CD14-positive monocyte (primary cell): ENCODE data around the gene VPS35L. TPM values are rescaled to one million over a fixed set of nuclear protein-coding genes. Genes with fewer than 3 reads are reported as not detected.

Source experiments
- DNase-seq, 3 donors: peaks; one replicate each; pipeline ENCODE4 v3.0.0-alpha.2; 2011 to 2022
- H2AFZ ChIP-seq: 2 replicates; pipeline ENCODE4 v1.6.0; 2012; ENCODE audit warnings: mild to moderate bottlenecking, low read depth, low read length, inconsistent platforms; ENCODE audit not compliant: insufficient read depth, poor library complexity, severe bottlenecking
- H3K27ac ChIP-seq, 2 donors: 1 replicate in 1 of 2; 2 replicates in 1 of 2; pipeline ENCODE4 v1.5.1; 2012 to 2013; ENCODE audit warnings: low read length in 2 of 2, control low read depth in 1 of 2, inconsistent platforms in 1 of 2, low read depth in 1 of 2, mild to moderate bottlenecking in 1 of 2
- H3K27me3 ChIP-seq, 2 donors: one replicate each; pipeline versions ENCODE4 v1.6.0 to v1.6.1; 2011 to 2013; ENCODE audit warnings: low read length in 2 of 2; ENCODE audit not compliant: control insufficient read depth in 2 of 2, insufficient read depth in 2 of 2
- H3K36me3 ChIP-seq, 2 donors: replicated peaks in 1 of 2; 1 replicate in 1 of 2; 2 replicates in 1 of 2; pipeline versions ENCODE4 v1.5.1 to v1.6.1; 2012 to 2013; ENCODE audit warnings: low read length in 2 of 2, control low read depth in 1 of 2, inconsistent platforms in 1 of 2, mild to moderate bottlenecking in 1 of 2; ENCODE audit not compliant: insufficient read depth in 2 of 2, control insufficient read depth in 1 of 2
- H3K4me1 ChIP-seq, 2 donors: 1 replicate in 1 of 2; 2 replicates in 1 of 2; pipeline versions ENCODE4 v1.5.1 to v1.6.1; 2012 to 2013; ENCODE audit warnings: low read length in 2 of 2, control low read depth in 1 of 2, inconsistent platforms in 1 of 2, mild to moderate bottlenecking in 1 of 2, moderate library complexity in 1 of 2; ENCODE audit not compliant: insufficient read depth in 2 of 2, control insufficient read depth in 1 of 2
- H3K4me2 ChIP-seq: replicated peaks from 2 replicates; pipeline ENCODE3; 2012; ENCODE audit warnings: low read length, moderate library complexity, mild to moderate bottlenecking; ENCODE audit not compliant: poor library complexity, severe bottlenecking; ENCODE audit errors: extremely low read depth
- H3K4me3 ChIP-seq, 3 experiments: fragments of 200-600 bp in 1 of 3; sonication (generic) in 1 of 3; replicated peaks in 1 of 3; 1 replicate in 2 of 3; 2 replicates in 1 of 3; pipeline ENCODE4 v1.5.1; 2011 to 2013; ENCODE audit warnings: low read length in 3 of 3, mild to moderate bottlenecking in 3 of 3, control low read depth in 2 of 3, low read depth in 2 of 3, inconsistent platforms in 1 of 3, moderate library complexity in 1 of 3
- H3K79me2 ChIP-seq: 2 replicates; pipeline ENCODE4 v1.6.0; 2012; ENCODE audit warnings: mild to moderate bottlenecking, control low read depth, inconsistent platforms, low read length, moderate library complexity; ENCODE audit not compliant: insufficient read depth
- H3K9ac ChIP-seq: 2 replicates; pipeline ENCODE4 v1.6.0; 2017; ENCODE audit warnings: low read length, mild to moderate bottlenecking; ENCODE audit not compliant: insufficient read depth, poor library complexity, severe bottlenecking
- H3K9me3 ChIP-seq, 2 donors: replicated peaks in 1 of 2; 1 replicate in 1 of 2; 2 replicates in 1 of 2; pipeline versions ENCODE4 v1.5.1 to v1.6.1; 2012 to 2013; ENCODE audit warnings: low read length in 2 of 2, control low read depth in 1 of 2; ENCODE audit not compliant: control insufficient read depth in 1 of 2, insufficient read depth in 1 of 2
- H4K20me1 ChIP-seq: 2 replicates; pipeline ENCODE4 v1.6.0; 2012; ENCODE audit warnings: mild to moderate bottlenecking, low read length, control low read depth, moderate library complexity; ENCODE audit not compliant: insufficient read depth
- H3K27ac Mint-ChIP-seq, 7 donors: one replicate each; pipeline ENCODE4 v1.8.0; 2020; ENCODE audit warnings: mild to moderate bottlenecking in 7 of 7, mixed read lengths in 7 of 7, moderate library complexity in 6 of 7, inconsistent platforms in 2 of 7
- H3K27me3 Mint-ChIP-seq, 3 donors: one replicate each; pipeline ENCODE4 v1.8.0; 2021 to 2022; ENCODE audit warnings: low read depth in 3 of 3, mild to moderate bottlenecking in 3 of 3, mixed read lengths in 3 of 3, moderate library complexity in 3 of 3, inconsistent platforms in 1 of 3
- H3K36me3 Mint-ChIP-seq, 2 donors: one replicate each; pipeline ENCODE4 v1.8.0; 2020; ENCODE audit warnings: mixed read lengths in 2 of 2, inconsistent platforms in 1 of 2, mild to moderate bottlenecking in 1 of 2
- H3K4me1 Mint-ChIP-seq: one replicate; pipeline ENCODE4 v1.8.0; 2020; ENCODE audit warnings: mild to moderate bottlenecking, mixed read lengths
- H3K4me3 Mint-ChIP-seq, 2 donors: one replicate each; pipeline ENCODE4 v1.8.0; 2020; ENCODE audit warnings: mild to moderate bottlenecking in 2 of 2, mixed read lengths in 2 of 2, moderate library complexity in 1 of 2
- H3K9me3 Mint-ChIP-seq, 7 donors: one replicate each; pipeline ENCODE4 v1.8.0; 2020 to 2022; ENCODE audit warnings: mixed read lengths in 7 of 7, mild to moderate bottlenecking in 6 of 7, moderate library complexity in 6 of 7, inconsistent platforms in 2 of 7
- CTCF ChIP-seq: fragments of 200-600 bp; IDR thresholded peaks from one replicate; pipeline ENCODE4 v1.8.0; 2022; ENCODE audit warnings: antibody characterized with exemption, mild to moderate bottlenecking
- WGBS: methylation state at CpG from one replicate; pipeline ENCODE4 v1.1.5; 2013; ENCODE audit warnings: missing lambda C conversion rate; ENCODE audit not compliant: insufficient coverage; 5-methylcytosine and 5-hydroxymethylcytosine counted together
- intact Hi-C, 2 donors: fragments of 100-400 bp; cut with micrococcal nuclease; formaldehyde crosslinking; loops; one replicate each; pipeline versions ENCODE4 v1.15.0 to v1.15.1; 2023
- polyA plus RNA-seq, 3 donors: library from polyadenylated mRNA; depleted of rRNA in 1 of 3; unstranded in 2 of 3; stranded (reverse) in 1 of 3; fragments of 300-500 nt in 2 of 3; fragments of >200 nt in 1 of 3; fragmentation: Illumina TruSeq in 2 of 3; gene quantifications; 1 replicate in 2 of 3; 2 replicates in 1 of 3; pipeline ENCODE4 v1.2.3, GENCODE V29; 2012 to 2021

The VPS35L gene
- polyA plus RNA-seq, 3 donors = 29.7 to 51.4 (median 48.8) TPM

DNA sequence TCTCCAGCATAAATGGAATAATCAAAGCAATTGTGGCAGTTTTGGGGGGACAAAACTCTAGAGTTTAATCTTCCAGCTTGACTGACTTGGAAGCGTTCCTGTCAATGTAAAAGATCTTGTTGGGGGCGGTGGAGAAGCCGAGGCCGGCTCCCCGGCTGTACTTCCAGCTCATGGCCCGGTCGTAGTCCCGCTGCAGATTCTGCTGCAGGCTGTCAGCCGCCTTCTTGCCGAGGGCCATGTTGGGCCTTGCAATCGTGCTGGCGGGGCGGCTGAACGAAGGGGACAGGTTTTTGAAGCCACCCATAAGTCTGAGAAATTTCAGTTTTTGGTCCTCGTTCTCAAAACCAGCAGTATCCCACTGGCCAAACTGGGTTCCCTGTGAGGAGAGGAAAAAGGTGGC, 151.3 kb downstream of the VPS35L start:
- Mint-ChIP-seq H3K27me3 (no peaks in the 10 kb centered on the region), H3K4me1 (peaks cover 7% of the 10 kb centered on the region), H3K4me3 (no peak overlapping the region), H3K9me3 (peaks cover 0 to 3% (median 0%) of the 10 kb centered on the region in 7 donors), H3K36me3 (peaks cover 58 to 84% of the 10 kb centered on the region in 2 donors), H3K27ac (no peak overlapping the region)
- intact Hi-C loops = no loop called here
- Histone ChIP-seq H3K27ac (no peak overlapping the region), H3K27me3 (no peaks in the 10 kb centered on the region), H3K9ac (no peak overlapping the region), H3K36me3 (peaks cover 52 to 75% of the 10 kb centered on the region in 2 donors), H3K4me3 (no peak overlapping the region), H4K20me1 (no peaks in the 10 kb centered on the region), H2AFZ (no peak overlapping the region), H3K4me2 (no peak overlapping the region), H3K9me3 (no peaks in the 10 kb centered on the region), H3K79me2 (no peaks in the 10 kb centered on the region), H3K4me1 (peaks cover 6 to 7% of the 10 kb centered on the region in 2 donors)
- no peak for DNase-seq
- 97% methylated on average over 14 of the region's 15 CpGs for WGBS
- no peak for TF ChIP-seq CTCF

DNA sequence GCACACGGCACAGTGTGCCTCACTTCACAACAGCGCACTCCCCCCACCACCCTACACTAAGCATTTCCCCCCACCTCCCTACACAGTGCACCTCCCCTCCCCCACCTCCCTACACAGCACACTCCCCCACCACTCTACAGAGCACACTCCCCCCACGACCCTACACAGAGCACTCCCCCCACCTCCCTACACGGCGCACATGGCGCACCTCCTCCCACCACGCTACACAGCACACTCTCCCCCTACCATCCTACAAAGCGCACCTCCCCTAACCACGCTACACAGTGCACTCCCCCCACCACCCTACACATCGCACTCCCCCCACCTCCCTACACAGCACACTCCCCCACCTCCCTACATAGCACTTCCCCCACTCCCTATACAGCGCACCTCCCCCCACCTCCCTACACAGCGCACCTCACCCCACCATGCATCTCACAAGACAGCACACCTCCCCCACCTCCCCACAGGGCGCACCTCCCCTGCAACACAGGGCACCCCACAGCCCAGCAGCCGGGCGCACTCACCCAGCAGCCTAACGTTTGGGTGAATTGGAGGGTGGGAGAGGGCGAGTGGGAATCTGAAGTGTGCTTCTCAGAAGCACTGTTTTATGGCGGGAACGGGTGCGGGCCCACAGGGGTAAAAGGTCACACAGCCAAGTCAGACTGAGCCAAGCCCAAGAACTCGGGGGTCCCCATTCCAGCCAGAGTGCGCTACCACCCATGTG, 152.2 kb downstream of the VPS35L start:
- H3K9ac ChIP-seq = no peak overlapping the region
- no peak overlapping the region for H3K4me3 Mint-ChIP-seq
- no peak for TF ChIP-seq CTCF
- H3K4me1 Mint-ChIP-seq = peaks cover 7% of the 10 kb centered on the region
- no peaks in the 10 kb centered on the region for H4K20me1 ChIP-seq
- H3K27me3 Mint-ChIP-seq = no peaks in the 10 kb centered on the region
- peaks cover 45 to 71% of the 10 kb centered on the region in 2 donors for H3K36me3 ChIP-seq
- peak overlapping the region in 2 of 7 donors; percentile 42 to 66 for H3K27ac Mint-ChIP-seq
- H3K9me3 ChIP-seq = no peaks in the 10 kb centered on the region
- no peaks in the 10 kb centered on the region for H3K79me2 ChIP-seq
- H2AFZ ChIP-seq = no peak overlapping the region
- H3K4me2 ChIP-seq = no peak overlapping the region
- H3K27ac ChIP-seq = no peak overlapping the region
- peaks cover 55 to 75% of the 10 kb centered on the region in 2 donors for H3K36me3 Mint-ChIP-seq
- H3K4me3 ChIP-seq = no peak overlapping the region
- H3K27me3 ChIP-seq = no peaks in the 10 kb centered on the region
- no peak for DNase-seq
- peaks cover 6 to 7% of the 10 kb centered on the region in 2 donors for H3K4me1 ChIP-seq
- H3K9me3 Mint-ChIP-seq = peaks cover 0 to 3% (median 0%) of the 10 kb centered on the region in 7 donors
- WGBS = 83% methylated on average over 4 of the region's 22 CpGs
- intact Hi-C loops = no loop called here
